Measurements from ENCODE around the gene SSC5D.

- no peak for TF ChIP-seq POLR2A (IDR thresholded peaks at IDR 0.05; ENCODE audit: low read depth, low read length)
- no peak for TF ChIP-seq TAF1 (IDR thresholded peaks at IDR 0.05; ENCODE audit: low read depth, low read length)
- no peak for TF ChIP-seq PAX5 (IDR thresholded peaks at IDR 0.05; ENCODE audit: insufficient read depth, low read length, severe bottlenecking)
Measured at GRCh38 chr19:55519451-55520311, 31.4 kb downstream of the SSC5D start.

All from GM12891 (cell line).